Measurements from ENCODE around the gene GNAI3.

GNAI3 gene

DNA sequence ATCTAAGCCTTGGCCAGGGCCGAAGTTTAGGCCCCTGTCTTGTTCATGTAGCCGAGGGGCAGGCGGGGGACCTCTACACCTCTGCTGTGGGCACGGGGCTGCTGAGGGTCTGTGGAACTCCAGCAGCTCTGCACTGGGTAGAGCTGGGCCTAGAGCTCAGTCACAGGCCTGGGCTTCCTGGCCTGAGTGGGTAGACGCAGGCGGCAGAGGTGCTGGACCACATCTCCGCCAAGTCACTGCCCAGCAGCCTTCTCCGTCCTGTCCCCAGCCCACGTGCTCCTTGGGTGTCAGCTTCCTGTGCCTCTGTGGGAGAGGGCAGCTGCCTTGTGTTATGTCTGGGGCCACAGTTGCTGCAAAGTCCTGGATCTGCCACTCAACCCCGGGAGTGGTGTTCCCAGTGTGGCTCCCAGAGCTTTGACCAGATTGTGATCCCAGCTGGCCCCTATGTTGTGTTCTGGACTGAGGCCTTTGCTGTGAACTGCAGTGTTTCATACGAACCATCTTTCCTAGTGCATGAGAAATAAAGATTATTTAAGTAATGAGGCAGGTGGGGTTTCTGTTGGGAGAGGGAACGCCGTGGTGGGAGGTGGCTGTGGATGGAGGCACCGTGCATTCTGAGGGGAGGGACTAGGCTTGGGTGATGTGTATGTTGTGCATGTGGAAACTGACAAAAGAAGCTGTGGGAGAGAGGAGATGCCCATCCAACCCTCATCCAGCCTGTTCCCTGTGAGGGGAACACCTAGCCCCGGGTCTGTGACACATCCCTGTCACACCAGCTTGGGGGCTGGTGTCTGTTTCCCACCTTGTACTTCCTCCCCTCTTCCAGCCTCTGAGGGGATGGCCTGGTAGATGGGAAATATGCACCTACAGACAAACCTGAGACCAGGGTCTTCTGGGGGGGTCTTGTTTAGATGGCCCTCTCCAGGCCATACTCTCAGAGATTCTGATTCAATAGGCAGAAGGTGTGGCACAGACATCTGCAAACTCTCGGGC lies 83.4 kb downstream of the GNAI3 start:
- no peak for TF ChIP-seq GATA1 (IDR thresholded peaks at IDR 0.05; ENCODE audit: low read depth, low read length)
- DNase-seq, result no peak

GRCh38 chr1:109632671-109633346 lies 84.4 kb downstream of the GNAI3 start:
- DNase-seq, result no peak
- TF ChIP-seq POLR2A (IDR thresholded peaks at IDR 0.05; ENCODE audit: low read length) (no peak), GATA1 (IDR thresholded peaks at IDR 0.05; ENCODE audit: low read depth, low read length) (no peak)

GRCh38 chr1:109634292-109634691 lies 85.9 kb downstream of the GNAI3 start:
- DNase-seq, result no peak
- TF ChIP-seq POLR2A (IDR thresholded peaks at IDR 0.05; ENCODE audit: low read length) (no peak), GATA1 (IDR thresholded peaks at IDR 0.05; ENCODE audit: low read depth, low read length) (no peak)

- no peak for DNase-seq
- TF ChIP-seq POLR2A (IDR thresholded peaks at IDR 0.05; ENCODE audit: low read length), result no peak
- no peak for TF ChIP-seq GATA1 (IDR thresholded peaks at IDR 0.05; ENCODE audit: low read depth, low read length)
These were observed 86.6 kb downstream of the GNAI3 start for GRCh38 chr1:109634771-109635750.

DNA sequence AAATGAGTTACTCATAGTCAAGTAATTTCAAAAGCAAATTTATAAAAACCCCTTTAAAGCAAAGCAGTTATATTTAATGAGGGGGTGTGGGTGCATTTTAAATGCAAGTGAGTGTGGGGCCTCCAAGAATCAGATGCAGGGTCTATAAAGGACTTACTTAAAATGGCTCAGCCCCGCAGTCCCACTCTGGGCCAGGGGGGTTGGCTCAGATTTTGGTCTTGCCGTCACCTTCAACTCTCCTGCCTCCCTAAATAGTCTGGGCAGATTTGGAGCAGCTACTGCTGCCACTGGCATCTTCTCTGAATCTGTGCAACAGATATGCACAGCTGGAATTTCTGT lies 87.4 kb downstream of the GNAI3 start:
- DNase-seq, result no peak
- no peak for TF ChIP-seq GATA1 (IDR thresholded peaks at IDR 0.05; ENCODE audit: low read depth, low read length)
- no peak for TF ChIP-seq POLR2A (IDR thresholded peaks at IDR 0.05; ENCODE audit: low read length)

DNA sequence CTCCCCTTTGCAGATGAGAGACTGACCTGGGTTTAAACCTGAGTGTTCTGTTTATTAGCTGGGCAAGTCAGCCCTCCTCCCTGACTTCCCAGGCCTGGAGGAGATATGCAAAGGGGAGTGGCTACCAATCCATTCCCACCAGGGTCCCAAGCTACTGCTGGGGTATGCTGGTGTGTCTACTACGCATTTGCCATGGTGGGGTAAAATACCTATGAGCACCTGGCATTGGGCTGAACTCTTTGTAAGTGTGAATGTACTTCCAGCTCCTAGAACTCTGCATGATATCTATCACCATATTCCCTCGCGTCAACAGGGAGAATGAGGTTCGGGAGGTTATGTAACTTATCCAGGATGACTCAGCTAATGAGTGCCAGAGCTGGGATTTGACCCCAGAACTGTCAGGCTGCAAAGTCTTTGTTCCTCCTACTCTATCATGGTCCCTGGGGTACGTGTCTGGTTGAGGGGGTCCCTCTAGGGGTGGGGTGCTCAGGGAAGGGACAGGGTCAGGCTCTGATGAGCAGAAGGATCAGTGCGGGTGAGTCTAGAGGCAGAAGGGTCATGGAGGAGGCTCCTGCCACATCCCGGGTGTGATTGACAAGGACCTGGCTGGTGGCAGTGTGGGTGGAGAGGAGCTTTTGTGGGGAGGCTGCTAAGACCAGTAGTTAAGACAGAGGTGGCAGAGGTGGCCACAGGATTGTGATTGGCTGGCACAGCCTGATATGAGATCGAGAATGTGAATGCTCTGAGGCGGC lies 88.0 kb downstream of the GNAI3 start:
- TF ChIP-seq POLR2A (IDR thresholded peaks at IDR 0.05; ENCODE audit: low read length), result no peak
- no peak for TF ChIP-seq GATA1 (IDR thresholded peaks at IDR 0.05; ENCODE audit: low read depth, low read length)
- no peak for DNase-seq

GRCh38 chr1:109637446-109637845 lies 89.0 kb downstream of the GNAI3 start:
- DNase-seq, result no peak
- TF ChIP-seq GATA1 (IDR thresholded peaks at IDR 0.05; ENCODE audit: low read depth, low read length) (no peak), POLR2A (IDR thresholded peaks at IDR 0.05; ENCODE audit: low read length) (no peak)

GRCh38 chr1:109639063-109639840 lies 90.8 kb downstream of the GNAI3 start:
- TF ChIP-seq POLR2A (IDR thresholded peaks at IDR 0.05; ENCODE audit: low read length) (no peak), GATA1 (IDR thresholded peaks at IDR 0.05; ENCODE audit: low read depth, low read length) (no peak)
- DNase-seq, result peak; percentile 37 to 58

- TF ChIP-seq GATA1 (IDR thresholded peaks at IDR 0.05; ENCODE audit: low read depth, low read length), result no peak
- TF ChIP-seq POLR2A (IDR thresholded peaks at IDR 0.05; ENCODE audit: low read length), result no peak
- no peak for DNase-seq
These were observed 91.4 kb downstream of the GNAI3 start for GRCh38 chr1:109639841-109640184.

- TF ChIP-seq POLR2A (IDR thresholded peaks at IDR 0.05; ENCODE audit: low read length) (no peak), GATA1 (IDR thresholded peaks at IDR 0.05; ENCODE audit: low read depth, low read length) (no peak)
- DNase-seq, result peak; percentile 82 to 89
These were observed 92.0 kb downstream of the GNAI3 start for GRCh38 chr1:109640285-109640865.

DNA sequence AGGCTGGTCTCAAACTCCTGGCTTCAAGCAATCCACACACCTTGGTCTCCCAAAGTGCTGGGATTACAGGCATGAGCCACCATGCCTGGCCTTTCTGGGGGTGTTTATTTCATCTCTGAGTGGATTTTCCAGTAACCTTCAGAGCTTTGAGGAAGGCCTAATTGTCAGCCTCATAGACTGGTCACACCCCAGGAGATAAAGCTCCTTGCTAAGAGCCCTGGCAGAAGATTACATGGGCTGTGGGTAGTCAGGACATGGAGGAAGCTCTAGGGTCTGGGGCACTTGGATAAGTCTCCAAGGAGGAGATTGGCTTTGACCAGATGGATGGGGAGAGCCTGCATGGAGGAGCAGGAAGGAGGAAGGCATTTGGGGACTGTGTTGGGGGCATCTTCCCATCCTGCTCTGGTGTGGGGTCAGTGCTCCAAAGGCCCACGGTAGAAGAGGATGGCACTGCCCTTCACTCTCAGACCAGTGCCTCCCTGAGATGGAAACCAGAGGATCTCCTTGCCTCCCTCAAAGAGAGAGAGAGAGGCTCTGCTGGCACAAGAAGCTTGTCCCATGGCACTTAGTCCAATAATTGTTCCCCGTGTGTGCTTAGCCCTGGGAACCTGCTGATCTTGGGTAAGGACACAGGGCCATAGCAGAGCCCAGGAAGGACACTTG lies 92.8 kb downstream of the GNAI3 start:
- peak; percentile 25 to 56 for DNase-seq
- TF ChIP-seq POLR2A (IDR thresholded peaks at IDR 0.05; ENCODE audit: low read length) (no peak), GATA1 (IDR thresholded peaks at IDR 0.05; ENCODE audit: low read depth, low read length) (no peak)

DNA sequence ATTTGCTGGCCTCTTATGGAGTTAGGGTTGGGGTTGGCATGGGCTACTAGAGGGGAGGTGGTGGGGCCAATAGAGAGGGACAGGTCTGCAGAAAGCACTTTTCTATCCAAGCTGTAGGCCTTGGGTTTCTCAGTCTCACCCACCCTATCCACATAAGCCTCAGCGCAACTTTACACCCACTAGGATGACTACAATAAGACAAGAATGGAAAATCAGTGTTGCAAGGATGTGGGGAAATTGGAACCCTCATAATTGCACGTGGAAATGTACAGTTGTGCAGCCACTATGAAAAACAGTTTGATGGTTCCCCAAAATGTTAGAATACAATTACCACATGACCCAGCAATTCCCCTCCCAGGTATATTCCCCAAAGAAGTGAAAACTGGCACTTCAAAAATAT lies 93.4 kb downstream of the GNAI3 start:
- no peak for DNase-seq
- TF ChIP-seq POLR2A (IDR thresholded peaks at IDR 0.05; ENCODE audit: low read length), result no peak
- TF ChIP-seq GATA1 (IDR thresholded peaks at IDR 0.05; ENCODE audit: low read depth, low read length), result no peak
